HFF-Myc (cell line): ENCODE results near the gene BMERB1.

ENCODE experiments used
- DNase-seq: peaks from one replicate; pipeline ENCODE4 v3.0.0-alpha.2; 2011; ENCODE audit warnings: low read depth; ENCODE audit errors: extremely low read depth
- H3K4me3 ChIP-seq: replicated peaks from 2 replicates; pipeline ENCODE4 v1.5.1; 2011; ENCODE audit warnings: low read depth, mild to moderate bottlenecking, control low read depth, low read length
- TF ChIP-seq, protein P1 (sequence below): IDR thresholded peaks from 2 replicates; pipeline ENCODE4 v1.5.1; 2012; ENCODE audit warnings: mild to moderate bottlenecking, low read depth, low read length, control low read depth; ENCODE audit errors: missing control alignments

BMERB1 gene

GRCh38 chr16:15574614-15574948 is 140.2 kb downstream of the BMERB1 start:
- no peak for DNase-seq
- no peak overlapping the region for H3K4me3 ChIP-seq
- TF ChIP-seq, protein P1, sequence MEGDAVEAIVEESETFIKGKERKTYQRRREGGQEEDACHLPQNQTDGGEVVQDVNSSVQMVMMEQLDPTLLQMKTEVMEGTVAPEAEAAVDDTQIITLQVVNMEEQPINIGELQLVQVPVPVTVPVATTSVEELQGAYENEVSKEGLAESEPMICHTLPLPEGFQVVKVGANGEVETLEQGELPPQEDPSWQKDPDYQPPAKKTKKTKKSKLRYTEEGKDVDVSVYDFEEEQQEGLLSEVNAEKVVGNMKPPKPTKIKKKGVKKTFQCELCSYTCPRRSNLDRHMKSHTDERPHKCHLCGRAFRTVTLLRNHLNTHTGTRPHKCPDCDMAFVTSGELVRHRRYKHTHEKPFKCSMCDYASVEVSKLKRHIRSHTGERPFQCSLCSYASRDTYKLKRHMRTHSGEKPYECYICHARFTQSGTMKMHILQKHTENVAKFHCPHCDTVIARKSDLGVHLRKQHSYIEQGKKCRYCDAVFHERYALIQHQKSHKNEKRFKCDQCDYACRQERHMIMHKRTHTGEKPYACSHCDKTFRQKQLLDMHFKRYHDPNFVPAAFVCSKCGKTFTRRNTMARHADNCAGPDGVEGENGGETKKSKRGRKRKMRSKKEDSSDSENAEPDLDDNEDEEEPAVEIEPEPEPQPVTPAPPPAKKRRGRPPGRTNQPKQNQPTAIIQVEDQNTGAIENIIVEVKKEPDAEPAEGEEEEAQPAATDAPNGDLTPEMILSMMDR: no peak

- DNase-seq: no peak
- H3K4me3 ChIP-seq: no peak overlapping the region
- TF ChIP-seq, protein P1: no peak
These were observed 141.1 kb downstream of the BMERB1 start for GRCh38 chr16:15575293-15576049.

- TF ChIP-seq, protein P1: no peak
- no peak overlapping the region for H3K4me3 ChIP-seq
- no peak for DNase-seq
These were observed 142.9 kb downstream of the BMERB1 start for GRCh38 chr16:15576960-15577958.

DNA sequence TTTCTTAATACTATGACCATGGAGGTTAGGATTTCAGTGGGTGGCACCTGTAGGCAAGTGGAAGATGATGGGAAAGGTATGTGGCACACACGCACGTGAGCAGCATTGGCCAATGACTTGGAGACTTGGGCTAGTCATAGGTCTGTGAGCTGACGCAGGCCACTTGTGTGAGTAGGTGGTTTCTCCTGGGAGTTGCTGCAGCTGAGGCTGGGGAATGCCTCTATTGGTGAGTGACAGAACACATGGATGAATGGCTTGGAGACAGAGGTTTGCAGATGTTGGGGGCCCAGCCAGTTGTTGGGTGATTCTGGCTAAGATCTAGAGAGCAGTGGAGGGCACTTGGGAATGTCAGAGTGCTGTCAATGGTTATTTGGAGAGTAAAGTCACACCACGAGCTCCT is 144.4 kb downstream of the BMERB1 start:
- TF ChIP-seq, protein P1: no peak
- H3K4me3 ChIP-seq: no peak overlapping the region
- DNase-seq: no peak

DNA sequence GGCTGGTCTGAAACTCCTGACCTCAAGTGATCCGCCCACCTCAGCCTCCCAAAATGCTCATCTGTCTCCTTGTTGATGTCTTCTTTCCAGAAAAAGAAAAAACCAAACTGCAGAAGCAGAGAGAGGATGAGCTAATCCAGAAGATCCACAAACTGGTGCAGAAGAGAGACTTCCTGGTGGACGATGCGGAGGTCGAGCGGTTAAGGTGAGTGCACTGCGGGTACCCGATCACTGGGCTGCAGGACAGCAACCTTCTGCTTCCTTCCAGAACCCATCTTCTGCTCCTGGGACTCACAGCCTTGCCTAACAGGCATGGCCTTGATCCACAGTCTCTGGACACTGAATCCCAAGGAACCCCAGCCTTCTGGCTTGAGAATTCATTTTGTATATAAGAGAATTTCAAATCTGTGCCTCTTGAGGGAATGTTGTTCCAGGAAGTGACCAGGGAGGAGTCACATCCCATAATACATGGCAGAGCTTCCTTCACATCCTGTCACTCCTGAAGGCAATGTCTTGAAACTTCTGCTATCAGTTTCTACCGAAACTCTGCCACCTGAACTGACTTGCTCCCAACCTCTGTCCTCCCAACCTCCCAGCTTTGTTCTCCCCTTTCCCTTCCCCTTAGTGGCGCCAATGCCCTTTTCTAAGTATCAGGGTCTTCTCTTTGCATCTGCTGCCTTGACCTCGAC is 146.9 kb downstream of the BMERB1 start:
- TF ChIP-seq, protein P1: no peak
- H3K4me3 ChIP-seq: no peak overlapping the region
- no peak for DNase-seq

DNA sequence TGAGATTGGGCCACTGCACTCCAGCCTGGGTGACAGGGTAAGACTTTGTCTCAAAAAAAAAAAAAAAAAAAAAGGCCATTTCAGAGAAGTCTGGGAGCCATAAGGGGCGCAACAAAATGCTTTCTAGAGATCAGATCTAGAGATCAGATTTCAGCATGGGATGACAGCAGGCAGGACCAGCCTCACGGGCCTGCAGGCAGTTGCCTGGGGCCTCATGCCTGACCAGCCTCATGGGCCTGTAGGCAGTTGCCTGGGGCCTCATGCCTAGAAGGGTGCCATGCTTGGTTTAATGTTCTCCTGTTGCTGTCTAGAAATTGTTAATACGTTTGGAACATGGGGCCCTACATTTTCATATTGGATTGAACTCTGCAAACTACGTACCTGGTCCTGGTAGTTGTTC is 149.1 kb downstream of the BMERB1 start:
- TF ChIP-seq, protein P1: no peak
- no peak overlapping the region for H3K4me3 ChIP-seq
- no peak for DNase-seq
